HG03571 (cell line): ENCODE measurements around the gene LSR.
A peak's percentile ranks its signal among the peaks of the same experiment; 100 is the strongest.

Experiments used
- ATAC-seq: cut with Tn5 transposase; IDR thresholded peaks from one replicate; pipeline ENCODE4 v1.9.1; 2021; ENCODE audit not compliant: unreplicated experiment

The LSR gene

GRCh38 chr19:35248310-35249145, at the start of gene LSR:
LSR (plus strand) TSS chr19:35249002; CDS start chr19:35249023, 21 bp downstream.
- peak; percentile 76 for ATAC-seq

DNA sequence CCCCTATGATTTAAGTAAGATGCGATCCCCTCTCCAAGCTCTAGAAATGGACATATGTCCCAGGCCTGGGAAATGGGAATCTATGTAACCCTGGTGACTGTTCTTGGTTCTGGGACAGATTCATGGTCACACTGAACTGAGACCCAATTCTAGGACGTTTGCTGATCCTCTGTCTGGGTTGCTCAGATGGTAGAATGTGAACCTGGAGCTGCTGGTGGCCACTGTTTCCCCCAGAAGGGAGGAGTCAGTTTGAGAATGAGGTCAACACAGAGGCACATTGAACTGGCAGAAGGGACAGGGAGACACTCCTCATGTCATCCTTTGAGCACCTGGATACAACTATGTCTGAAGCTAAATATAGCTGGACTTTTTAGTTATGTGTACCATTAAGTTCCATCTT, 49.3 kb upstream of the LSR start:
- no peak for ATAC-seq

GRCh38 chr19:35202722-35203688, 45.8 kb upstream of the LSR start:
- ATAC-seq = no peak

- peak; percentile 63 for ATAC-seq
Observed at GRCh38 chr19:35204799-35205732, 43.7 kb upstream of the LSR start.

DNA sequence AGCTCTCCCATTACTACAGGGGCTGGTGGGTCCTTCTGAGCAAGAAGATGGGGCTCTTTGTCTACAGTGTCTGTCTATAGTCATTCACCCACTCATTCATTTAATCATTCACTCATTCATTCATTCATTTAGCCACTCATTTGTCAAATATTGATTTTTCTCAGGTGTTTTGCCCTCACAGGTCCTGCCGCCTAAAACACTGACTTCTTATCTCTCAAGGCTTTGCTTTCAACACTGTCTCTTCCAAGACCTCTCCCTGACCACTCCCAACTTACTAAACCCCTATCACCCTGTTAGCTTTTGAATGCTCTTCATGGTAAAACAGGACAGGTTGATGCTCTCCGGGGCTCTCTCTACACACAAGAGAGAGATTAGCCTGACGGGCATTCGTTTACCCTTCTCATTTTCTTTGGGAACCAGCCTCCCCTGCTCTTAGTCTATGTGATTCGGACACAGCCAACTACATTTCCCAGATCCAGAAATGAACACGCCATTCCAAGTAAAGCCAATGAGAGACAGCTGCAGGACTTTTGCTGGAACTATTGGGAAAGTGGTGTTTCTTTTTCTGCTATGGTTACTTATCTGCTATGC, 43.0 kb upstream of the LSR start:
- peak; percentile 7 for ATAC-seq

GRCh38 chr19:35206379-35206778, 42.4 kb upstream of the LSR start:
- ATAC-seq = no peak

- no peak for ATAC-seq
Observed at GRCh38 chr19:35206855-35207254, 41.9 kb upstream of the LSR start.

- no peak for ATAC-seq
Observed at GRCh38 chr19:35207391-35207871, 41.4 kb upstream of the LSR start.

DNA sequence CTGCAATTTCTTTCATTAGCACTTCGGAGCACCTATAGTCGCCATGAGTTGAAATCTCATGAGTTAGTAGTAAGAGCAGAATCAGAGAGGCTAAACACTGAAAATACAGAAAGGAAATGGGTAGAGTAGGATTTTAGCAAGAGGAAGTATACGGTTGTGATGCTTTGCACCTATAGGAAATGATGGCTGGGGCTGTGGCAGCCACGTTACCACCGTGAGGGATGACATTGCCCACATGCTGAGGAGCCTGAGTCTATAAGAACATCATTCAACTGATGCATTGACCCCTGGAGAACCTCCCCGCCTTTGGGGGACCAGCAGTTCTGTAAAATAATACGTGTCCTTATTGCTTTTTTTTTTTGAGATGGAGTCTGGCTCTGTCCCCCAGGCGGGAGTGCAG, 40.7 kb upstream of the LSR start:
- ATAC-seq = no peak

- ATAC-seq = no peak
Observed at GRCh38 chr19:35209646-35210045, 39.2 kb upstream of the LSR start.

DNA sequence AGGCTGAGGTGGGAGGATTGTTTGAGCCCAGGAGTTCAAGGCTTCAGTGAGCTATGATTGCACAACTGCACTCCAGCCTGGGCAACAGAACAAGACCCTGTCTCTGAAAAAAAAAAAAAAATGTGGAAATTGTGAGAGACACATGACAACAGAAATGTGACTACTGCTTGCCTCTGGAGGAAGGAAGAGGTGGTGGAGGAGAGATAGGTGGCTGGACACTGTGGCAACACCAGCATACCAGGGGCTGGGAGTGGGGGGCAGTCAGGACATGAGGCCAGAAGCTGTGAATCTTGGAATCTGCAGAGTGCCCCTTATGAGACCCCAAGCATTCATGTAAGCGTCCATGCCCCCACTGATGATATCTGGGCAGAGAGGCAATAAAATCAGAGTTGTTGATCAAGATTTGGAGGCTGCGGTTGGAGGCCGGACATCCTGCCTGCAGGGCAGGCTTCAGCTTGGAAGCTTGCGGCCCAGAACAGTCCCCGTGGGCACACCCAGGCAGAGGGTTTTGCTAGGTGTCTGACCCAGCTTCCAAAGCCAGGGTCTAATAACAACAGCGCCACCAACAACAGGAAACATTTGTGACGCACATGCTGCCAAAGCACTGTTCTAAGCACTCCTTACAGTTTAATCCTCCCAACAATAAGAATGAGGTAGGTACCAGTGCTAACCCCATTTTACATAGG, 37.1 kb upstream of the LSR start:
- ATAC-seq = no peak

DNA sequence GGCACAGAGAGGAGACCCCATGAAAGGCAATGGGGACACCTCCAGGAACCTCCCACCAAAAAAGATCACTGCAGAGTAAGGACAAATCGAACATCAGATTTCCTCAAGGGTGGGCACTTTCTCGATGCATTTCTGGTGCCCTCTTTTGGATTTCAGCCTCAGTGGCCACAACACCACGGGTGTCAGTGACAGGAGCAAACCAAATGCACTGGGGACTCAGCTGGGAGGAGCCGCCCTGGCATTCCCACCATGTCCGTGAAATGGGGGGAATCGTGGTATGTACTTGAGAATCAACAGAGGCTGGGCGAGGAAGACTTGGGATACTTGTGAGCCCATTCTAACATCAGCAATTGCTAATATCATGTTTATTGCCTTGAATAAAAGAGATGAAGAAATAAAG, 36.6 kb upstream of the LSR start:
- ATAC-seq = no peak

- ATAC-seq = peak; percentile 55
Observed at GRCh38 chr19:35213663-35214632, 34.9 kb upstream of the LSR start.

- ATAC-seq = no peak
Observed at GRCh38 chr19:35214766-35215422, 33.9 kb upstream of the LSR start.

DNA sequence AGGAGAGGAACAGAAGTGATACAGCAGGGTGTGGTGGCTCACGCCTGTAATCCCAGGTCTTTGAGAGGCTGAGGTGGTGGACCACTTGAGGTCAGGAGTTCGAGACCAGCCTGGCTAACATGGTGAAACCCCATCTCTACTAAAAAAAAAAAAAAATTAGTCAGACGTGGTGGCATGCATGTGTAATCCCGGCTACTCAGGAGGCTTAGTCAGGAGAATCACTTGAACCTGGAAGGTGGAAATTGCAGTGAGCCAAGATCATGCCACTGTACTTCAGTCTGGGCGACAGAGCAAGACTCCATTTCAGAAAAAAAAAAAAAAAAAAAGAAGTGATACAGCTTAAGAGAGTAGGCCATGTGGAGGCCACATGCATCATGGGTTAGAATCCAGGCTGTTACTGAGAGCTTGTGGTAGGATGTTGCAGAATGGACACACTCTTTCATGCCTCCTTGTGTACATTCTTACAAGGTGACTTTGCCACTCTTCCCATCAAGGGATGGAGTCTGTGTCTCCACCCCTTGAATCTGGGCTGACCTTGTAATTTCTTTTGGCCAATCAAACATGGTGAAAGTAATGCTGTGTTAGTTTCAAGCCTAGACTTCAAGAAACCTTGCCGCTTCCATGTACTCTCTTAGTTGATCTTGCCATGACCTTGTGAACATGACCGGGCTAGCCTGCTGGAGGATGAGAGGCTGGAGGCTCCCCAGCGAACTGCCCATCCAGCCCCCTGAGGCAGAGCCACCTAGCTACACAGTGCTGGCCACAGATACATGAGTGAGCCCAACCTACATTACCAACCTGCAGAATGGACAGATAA, 32.6 kb upstream of the LSR start:
- no peak for ATAC-seq

- no peak for ATAC-seq
Observed at GRCh38 chr19:35216833-35217648, 31.8 kb upstream of the LSR start.
